ENCODE measurements around the gene PALLD.
"Not testable (repeated sequence)": the region's sequence is repeated elsewhere in the genome, so short reads cannot be mapped to it uniquely, and the experiment has no call there.

Gene PALLD

DNA sequence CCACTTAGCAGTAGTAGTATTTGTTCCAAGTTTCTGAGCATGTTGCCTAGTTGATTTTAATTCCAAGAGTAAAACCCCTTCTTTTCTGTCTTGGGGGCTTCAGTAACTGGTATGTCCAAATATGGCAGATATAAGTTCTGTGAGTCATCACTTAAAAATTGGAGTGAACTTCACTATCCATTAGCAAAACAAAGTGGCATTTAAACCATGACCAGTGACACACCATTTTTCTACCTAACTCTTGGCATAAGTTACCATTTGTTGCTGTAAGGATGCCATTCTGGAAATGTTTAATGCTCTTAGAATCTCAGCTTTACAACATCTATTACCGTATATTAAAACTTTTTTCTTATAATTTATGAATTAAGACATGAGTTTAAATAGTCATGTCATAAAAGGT, 411.2 kb downstream of the PALLD start:
- no peak for DNase-seq (ENCODE audit: low read depth)

- DNase-seq (ENCODE audit: low read depth), result no peak
Observed at GRCh38 chr4:168908851-168909273, 412.0 kb downstream of the PALLD start.

- no peak for DNase-seq (ENCODE audit: low read depth)
Observed at GRCh38 chr4:168914095-168914494, 417.2 kb downstream of the PALLD start.

- no peak for DNase-seq (ENCODE audit: low read depth)
Observed at GRCh38 chr4:168917138-168917779, 420.4 kb downstream of the PALLD start.

DNA sequence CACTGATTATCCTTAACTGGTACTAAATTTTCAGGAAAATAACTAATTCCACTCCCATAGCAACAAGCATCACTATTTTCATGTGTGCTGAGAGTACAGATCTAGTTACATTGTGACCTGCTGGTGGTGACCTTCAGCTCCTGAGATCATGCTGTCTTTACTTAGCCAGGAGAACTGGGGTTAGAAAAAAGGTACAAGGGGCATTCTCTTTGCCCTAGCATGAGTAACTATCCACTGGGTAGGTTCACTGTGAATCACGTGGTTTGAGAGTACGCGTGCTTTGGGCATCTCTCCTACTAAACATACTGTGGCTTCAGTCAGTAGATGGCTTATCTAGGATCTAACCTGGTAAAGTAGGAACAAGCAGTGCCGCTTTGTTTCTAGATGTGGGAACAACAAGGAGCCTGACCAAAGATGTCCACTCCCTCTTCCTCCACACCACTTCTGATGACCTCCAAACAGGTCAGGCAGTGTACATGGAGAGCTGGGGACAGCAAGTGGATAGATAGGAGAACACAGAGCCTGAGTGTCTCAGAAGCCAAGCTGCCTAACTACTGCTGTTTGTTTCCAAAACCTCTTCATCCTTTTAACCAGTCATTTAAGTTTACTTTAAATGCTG, 423.0 kb downstream of the PALLD start:
- DNase-seq (ENCODE audit: low read depth), result no peak

- DNase-seq (ENCODE audit: low read depth), result no peak
Observed at GRCh38 chr4:168920441-168921065, 423.7 kb downstream of the PALLD start.

DNA sequence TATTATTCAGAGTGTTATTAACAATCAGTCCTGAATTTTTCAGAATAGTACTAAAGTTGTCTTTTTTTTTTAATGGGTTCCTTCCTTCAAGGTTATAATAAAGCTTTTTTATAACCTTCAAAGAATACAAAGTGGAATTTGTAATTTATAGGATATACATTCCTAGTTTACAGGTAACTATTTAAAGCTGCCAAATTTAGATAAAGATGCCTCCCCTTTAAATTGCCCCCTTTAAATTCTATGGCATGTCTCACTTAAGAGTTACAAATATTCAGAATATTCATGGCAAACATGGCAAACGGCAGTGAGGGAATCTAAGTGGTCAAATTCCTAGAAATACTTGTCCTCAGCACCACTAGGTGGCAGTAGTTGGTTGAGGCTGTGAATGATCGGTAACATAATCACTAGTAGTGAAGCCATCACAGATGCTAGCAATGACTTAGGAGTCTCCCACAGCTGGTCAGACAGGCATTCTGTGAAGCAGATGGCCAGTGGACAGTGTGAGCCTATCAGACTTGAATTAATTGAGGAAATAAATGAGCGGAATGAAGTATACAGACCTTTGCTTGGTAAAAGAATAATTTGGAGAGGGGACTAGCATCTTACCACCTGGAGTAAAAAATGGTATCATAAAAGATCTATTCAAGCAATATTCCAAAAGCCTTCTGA, 426.8 kb downstream of the PALLD start:
- DNase-seq (ENCODE audit: low read depth), result peak; percentile 7

- DNase-seq (ENCODE audit: low read depth), result no peak
Observed at GRCh38 chr4:168924667-168925066, 427.8 kb downstream of the PALLD start.

GRCh38 chr4:168925789-168926490, 429.1 kb downstream of the PALLD start:
- no peak for DNase-seq (ENCODE audit: low read depth)

- no peak for DNase-seq (ENCODE audit: low read depth)
Observed at GRCh38 chr4:168928346-168928745, 431.5 kb downstream of the PALLD start.

- no peak for DNase-seq (ENCODE audit: low read depth)
Observed at GRCh38 chr4:168928875-168929274, 432.0 kb downstream of the PALLD start.

GRCh38 chr4:168930413-168931196, 433.8 kb downstream of the PALLD start:
- no peak for DNase-seq (ENCODE audit: low read depth)

DNA sequence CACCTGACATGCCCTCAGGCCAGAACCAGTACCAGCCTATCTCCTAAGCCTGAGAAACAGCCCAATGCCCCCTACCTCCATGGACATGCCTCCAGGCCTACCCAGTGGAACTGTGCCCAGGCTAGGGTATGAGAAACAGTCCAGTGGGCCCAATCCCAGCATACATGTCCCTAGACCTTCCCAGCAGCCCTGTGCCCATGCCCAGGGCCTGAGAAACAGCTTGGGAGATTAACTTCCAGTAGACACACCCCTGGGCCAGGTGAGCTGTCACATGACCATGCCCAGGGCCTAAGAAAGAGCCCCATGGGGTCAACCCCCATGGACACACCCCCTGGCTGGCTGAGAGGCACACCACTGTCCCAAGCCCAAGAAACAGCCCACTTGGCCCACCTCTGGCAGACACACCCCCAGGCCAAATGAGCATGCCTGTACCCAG, 434.4 kb downstream of the PALLD start:
- no peak for DNase-seq (ENCODE audit: low read depth)

GRCh38 chr4:168932138-168932537, 435.3 kb downstream of the PALLD start:
- DNase-seq (ENCODE audit: low read depth), result no peak

- DNase-seq (ENCODE audit: low read depth), result no peak
Observed at GRCh38 chr4:168933423-168933822, 436.6 kb downstream of the PALLD start.

- not testable (repeated sequence) for DNase-seq (ENCODE audit: low read depth)
Observed at GRCh38 chr4:168937473-168937872, 440.6 kb downstream of the PALLD start.

DNA sequence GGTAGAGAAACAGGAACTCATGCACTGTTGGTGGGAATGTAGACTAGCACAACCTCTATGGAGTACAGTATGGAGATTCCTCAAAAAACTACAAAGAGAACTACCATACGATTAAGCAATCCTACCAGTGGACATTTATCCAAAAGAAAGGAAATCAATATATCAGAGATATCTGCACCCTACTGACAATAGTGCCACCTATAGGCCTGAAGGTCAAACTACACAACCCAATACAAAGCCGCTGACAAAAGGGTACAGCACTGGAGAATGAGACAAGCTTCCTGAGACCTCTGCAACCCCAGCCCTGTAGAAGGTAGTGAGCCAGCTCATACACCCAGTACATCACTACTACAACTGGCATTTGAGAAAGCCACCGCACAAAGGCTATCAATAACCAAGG, 446.1 kb downstream of the PALLD start:
- no peak for DNase-seq (ENCODE audit: low read depth)

DNA sequence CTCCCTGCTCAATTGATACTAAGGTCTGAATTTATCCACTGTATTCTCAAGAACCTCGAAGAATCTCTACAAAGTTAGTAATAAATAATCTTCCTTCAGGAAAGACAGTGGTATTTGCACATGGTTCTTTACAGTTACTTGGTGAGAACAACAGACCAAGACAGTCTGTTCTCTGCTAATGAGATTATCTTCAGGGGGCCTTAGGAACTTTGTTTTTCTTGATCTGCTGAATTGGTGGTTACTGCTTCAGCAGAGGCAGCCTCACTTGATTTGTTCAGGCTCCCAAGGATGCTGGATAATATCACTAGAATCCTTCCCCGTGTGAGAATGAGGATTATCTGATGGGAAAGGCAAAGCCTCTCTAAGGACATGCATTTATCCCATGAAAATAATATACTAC, 448.4 kb downstream of the PALLD start:
- no peak for DNase-seq (ENCODE audit: low read depth)

DNA sequence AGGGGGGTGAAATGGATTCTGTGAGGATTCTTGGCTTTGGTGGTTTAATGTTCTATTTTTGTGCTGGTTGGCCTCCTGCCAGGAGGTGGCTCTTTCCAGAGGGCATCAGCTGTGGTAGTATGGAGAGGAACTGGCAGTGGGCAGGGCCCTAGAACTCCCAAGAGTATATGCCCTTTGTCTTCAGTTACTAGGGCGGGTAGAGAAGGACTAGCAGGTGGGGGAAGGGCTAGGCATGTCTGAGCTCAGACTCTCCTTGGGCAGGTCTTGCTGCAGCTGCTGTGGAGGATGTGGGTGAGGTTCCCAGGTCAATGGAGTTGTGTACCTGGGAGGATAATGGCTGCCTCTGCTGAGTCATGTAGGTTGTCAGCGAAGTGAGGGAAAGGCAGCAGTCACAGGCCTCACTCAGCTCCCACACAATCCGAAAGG, 456.0 kb downstream of the PALLD start:
- not testable (repeated sequence) for DNase-seq (ENCODE audit: low read depth)

GRCh38 chr4:168955674-168956073, 458.8 kb downstream of the PALLD start:
- no peak for DNase-seq (ENCODE audit: low read depth)

GRCh38 chr4:168960716-168961115, 463.9 kb downstream of the PALLD start:
- no peak for DNase-seq (ENCODE audit: low read depth)

Data from stimulated activated CD8-positive, alpha-beta memory T cell treated with anti-CD3 and anti-CD28 coated beads, Interleukin-4, amount 100 ng/mL, for 24 hours (primary cell).